Psoas muscle (tissue), 8 donors: ENCODE measurements around the gene THYN1. TPM values are rescaled to one million over a fixed set of nuclear protein-coding genes. Genes with fewer than 3 reads are reported as not detected.
"Not testable (repeated sequence)": the region's sequence is repeated elsewhere in the genome, so short reads cannot be mapped to it uniquely, and the experiment has no call there.

Experiments
- ATAC-seq, 4 donors: fragments of 200-7000 bp; cut with Tn5 transposase; one replicate each; pipeline ENCODE4 v1.9.1; 2020; ENCODE audit warnings: moderate library complexity in 3 of 4, mild to moderate bottlenecking in 2 of 4
- DNase-seq, 2 donors: peaks; one replicate each; pipeline ENCODE4 v3.0.0-alpha.2; 2020
- H3K27ac ChIP-seq: fragments of 200-600 bp; one replicate; pipeline ENCODE4 v1.8.0; 2022
- H3K27me3 ChIP-seq, 3 donors: fragments of 200-600 bp in 1 of 3; one replicate each; pipeline versions ENCODE4 v1.6.1 to v1.8.0; 2013 to 2022; ENCODE audit warnings: low read length in 2 of 3, mild to moderate bottlenecking in 2 of 3, moderate library complexity in 1 of 3; ENCODE audit not compliant: insufficient read depth in 3 of 3
- H3K36me3 ChIP-seq, 2 donors: fragments of 200-600 bp in 1 of 2; one replicate each; pipeline versions ENCODE4 v1.6.1 to v1.8.0; 2013 to 2022; ENCODE audit warnings: low read depth in 1 of 2, mild to moderate bottlenecking in 1 of 2, moderate library complexity in 1 of 2; ENCODE audit not compliant: insufficient read depth in 1 of 2
- H3K4me1 ChIP-seq: fragments of 200-600 bp; one replicate; pipeline ENCODE4 v1.8.0; 2022
- H3K4me3 ChIP-seq: fragments of 200-600 bp; one replicate; pipeline ENCODE4 v1.8.0; 2022; ENCODE audit warnings: mild to moderate bottlenecking
- H3K9me3 ChIP-seq: fragments of 200-600 bp; one replicate; pipeline ENCODE4 v1.8.0; 2022
- WGBS, 3 donors: extraction: QIAGEN DNeasy Blood & Tissue Kit; methylation state at CpG; one replicate each; pipeline versions ENCODE4 v1.1.6 to v1.1.7; 2013; 5-methylcytosine and 5-hydroxymethylcytosine counted together
- intact Hi-C, 2 donors: fragments of 100-400 bp; cut with DNase I; formaldehyde crosslinking; loops; one replicate each; pipeline versions ENCODE4 v1.11.0 to v1.14.2; 2022
- polyA plus RNA-seq, 3 donors: library from polyadenylated mRNA; stranded (reverse); fragments of 200-250 nt; gene quantifications; one replicate each; pipeline ENCODE4 v1.2.3, GENCODE V29; 2013
- total RNA-seq, 4 donors: library from RNA; stranded (reverse); fragmentation: NEBNext Ultra II Directional in 2 of 4; extraction: Animal tissue kit (Norgen Biotek cat#: 25700) in 2 of 4; gene quantifications; one replicate each; pipeline versions ENCODE4 v1.2.1 to v1.2.4, GENCODE V29; 2021 to 2023
- TF ChIP-seq, protein P1 (sequence below): fragments of 200-600 bp; IDR thresholded peaks from one replicate; pipeline ENCODE4 v1.8.0; 2022; ENCODE audit warnings: antibody characterized with exemption
- donor health status: healthy with polysubstance abuse.
- donor health status: DM: no; HTN: no; CAD: no; lungs with moderate emphysema.
- donor health status: Bipolar disorder and iron deficiency.
- donor health status: healthy.
- donor health status: DM: yes; HTN: yes; CAD: no.
- donor health status: DM: no; HTN: no; CAD: no.
- donor health status: DM: no; HTN: no; CAD: no.
- donor health status: DM: yes; HTN: yes; CAD: no.

The THYN1 gene
- total and polyA plus RNA-seq, 7 donors = 14.9 to 33.5 (median 20.4) TPM

DNA sequence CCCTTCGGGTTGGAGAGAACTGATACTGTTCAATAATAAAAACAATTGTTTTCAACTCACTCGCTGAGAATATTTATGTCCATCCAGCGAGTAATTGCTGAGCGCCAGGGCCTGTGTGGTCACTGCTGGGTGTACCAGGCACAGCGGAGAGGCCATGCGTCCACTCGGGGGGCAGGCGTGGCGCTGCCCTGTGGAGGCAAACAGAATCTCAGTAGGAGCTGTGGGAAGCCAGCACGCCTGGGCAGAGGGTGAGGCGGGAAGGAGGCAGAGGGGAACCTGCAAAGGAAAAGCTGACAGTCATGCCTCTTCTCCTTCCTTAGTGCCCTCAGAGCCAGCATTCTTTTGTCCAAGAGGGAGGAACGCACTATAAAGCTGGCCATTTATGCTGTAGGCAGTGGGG is 34.4 kb upstream of the THYN1 start:
- 88 to 93% (median 89%) methylated on average over 12 of the region's 12 CpGs for WGBS, 3 donors
- Histone ChIP-seq H3K9me3 (no peaks in the 10 kb centered on the region), H3K36me3 (no peaks in the 10 kb centered on the region), H3K4me1 (no peaks in the 10 kb centered on the region), H3K4me3 (no peak overlapping the region), H3K27ac (no peak overlapping the region), H3K27me3 (peaks cover 0 to 4% (median 0%) of the 10 kb centered on the region in 3 donors)
- DNase-seq (no peak), ATAC-seq (no peak)
- TF ChIP-seq, protein P1, sequence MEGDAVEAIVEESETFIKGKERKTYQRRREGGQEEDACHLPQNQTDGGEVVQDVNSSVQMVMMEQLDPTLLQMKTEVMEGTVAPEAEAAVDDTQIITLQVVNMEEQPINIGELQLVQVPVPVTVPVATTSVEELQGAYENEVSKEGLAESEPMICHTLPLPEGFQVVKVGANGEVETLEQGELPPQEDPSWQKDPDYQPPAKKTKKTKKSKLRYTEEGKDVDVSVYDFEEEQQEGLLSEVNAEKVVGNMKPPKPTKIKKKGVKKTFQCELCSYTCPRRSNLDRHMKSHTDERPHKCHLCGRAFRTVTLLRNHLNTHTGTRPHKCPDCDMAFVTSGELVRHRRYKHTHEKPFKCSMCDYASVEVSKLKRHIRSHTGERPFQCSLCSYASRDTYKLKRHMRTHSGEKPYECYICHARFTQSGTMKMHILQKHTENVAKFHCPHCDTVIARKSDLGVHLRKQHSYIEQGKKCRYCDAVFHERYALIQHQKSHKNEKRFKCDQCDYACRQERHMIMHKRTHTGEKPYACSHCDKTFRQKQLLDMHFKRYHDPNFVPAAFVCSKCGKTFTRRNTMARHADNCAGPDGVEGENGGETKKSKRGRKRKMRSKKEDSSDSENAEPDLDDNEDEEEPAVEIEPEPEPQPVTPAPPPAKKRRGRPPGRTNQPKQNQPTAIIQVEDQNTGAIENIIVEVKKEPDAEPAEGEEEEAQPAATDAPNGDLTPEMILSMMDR = no peak
- intact Hi-C loops = no loop called here

DNA sequence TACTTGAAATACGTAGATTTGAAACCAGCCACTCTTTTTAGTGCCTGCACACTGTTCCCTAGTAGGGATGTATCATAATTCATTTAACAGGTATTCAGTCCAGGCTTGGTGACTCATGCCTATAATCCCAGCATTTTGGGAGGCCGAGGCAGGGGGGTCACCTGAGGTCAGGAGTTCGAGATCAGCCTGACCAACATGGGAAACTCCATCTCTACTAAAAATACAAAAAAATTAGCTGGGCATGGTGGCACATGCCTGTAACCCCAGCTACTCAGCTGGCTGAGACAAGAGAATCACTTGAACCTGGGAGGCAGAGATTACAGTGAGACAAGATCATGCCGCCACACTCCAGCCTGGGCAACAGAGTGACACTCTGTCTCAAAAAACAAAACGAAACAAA is 31.2 kb upstream of the THYN1 start:
- 83 to 86% (median 85%) methylated on average over 5 of the region's 5 CpGs for WGBS, 3 donors
- H3K27ac ChIP-seq, H3K4me1 ChIP-seq, DNase-seq, intact Hi-C loops, ATAC-seq, H3K9me3 ChIP-seq, H3K27me3 ChIP-seq, H3K4me3 ChIP-seq, H3K36me3 ChIP-seq: not testable (repeated sequence)

DNA sequence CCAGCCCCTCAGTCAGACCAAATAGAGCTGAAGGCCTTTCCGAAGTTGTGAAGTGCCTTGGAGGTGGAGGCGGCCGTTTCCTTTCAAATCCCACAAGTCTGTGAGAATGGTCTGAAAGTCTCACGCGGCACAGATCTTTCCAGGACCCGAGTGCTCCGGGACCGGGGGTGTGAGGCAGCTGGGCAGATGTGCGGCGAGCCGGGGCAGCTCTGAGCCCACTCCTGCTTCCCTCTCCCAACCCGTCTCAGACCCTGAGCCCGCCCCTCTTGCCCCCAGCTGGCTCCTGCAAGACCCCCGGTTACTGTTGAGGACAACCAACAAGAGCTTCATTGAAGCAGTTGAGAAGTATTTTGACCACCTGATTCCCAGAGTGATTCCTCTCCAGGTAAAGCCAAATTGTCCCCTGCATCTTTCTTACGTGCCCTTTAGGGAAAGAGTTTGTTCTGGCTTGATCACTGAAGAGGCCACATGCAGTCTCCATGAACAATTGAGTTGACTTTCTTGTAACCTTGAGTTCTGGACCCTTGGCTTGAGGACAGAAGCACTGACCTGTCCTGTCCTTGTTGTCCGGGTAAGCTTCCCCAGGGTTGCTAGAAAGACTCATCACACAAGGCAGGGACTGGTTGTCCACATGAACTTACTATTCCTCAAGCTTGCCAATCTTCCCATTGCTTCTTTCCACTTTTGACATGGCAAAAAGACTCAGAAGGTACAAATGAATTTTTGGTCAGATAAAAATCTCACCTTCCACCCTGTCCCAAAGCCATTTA is 30.5 kb upstream of the THYN1 start:
- DNase-seq = no peak
- no peak for ATAC-seq
- Histone ChIP-seq H3K4me1 (no peaks in the 10 kb centered on the region), H3K9me3 (no peaks in the 10 kb centered on the region), H3K4me3 (no peak overlapping the region), H3K36me3 (no peaks in the 10 kb centered on the region), H3K27ac (no peak overlapping the region), H3K27me3 (peaks cover under 1 to 13% (median 1%) of the 10 kb centered on the region in 3 donors)
- TF ChIP-seq, protein P1 = no peak
- 62 to 71% (median 70%) methylated on average over 16 of the region's 16 CpGs for WGBS, 3 donors
- intact Hi-C loops = no loop called here

DNA sequence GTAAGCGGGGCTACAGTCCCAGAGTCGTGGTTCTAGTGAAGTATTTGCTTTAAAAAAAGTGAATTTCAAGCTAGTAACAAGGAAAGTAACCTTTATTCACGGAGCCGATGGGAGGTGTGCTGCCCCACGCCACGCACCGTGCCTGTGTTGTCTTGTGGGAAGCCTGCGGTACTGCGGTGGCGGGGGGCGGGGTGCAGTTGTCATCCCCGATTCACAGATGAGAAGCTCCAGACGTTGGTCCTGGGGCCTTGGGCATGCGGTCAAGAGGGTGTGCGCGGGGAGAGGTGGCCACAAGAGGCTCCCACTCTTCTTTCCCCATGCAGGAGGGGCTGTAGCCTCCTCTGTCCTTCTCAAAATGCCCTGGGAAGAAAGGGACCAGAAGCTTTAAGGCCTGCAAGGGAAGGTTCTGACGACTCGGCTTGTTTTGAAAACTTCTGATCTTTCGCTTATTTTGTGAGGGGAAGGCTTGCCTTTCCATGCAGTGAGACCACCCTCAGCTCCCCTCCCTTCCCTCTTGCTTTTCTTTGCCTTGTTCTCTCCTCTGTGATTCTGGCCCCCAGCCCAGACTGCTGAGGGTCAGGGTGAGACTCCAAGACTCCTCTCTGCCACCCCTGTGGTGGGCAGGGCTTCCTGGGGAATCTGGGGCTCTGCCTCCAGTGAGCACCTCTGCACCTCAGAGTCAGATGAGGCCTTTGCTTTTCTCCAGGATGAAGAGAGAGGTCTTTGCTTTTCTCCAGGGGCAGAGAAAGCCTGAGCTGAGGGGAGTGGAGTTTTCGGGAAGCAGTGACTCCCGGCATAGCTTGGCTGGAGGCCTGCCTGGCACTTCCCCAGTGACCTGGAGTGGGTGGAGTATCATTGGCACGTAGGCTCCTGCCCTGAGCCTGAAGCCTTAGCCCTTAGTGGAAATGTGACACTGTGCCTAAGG is 29.2 kb upstream of the THYN1 start:
- no peak overlapping the region for H3K27ac ChIP-seq
- DNase-seq = no peak
- WGBS, 3 donors = 77 to 81% (median 79%) methylated on average over 22 of the region's 22 CpGs
- H3K4me1 ChIP-seq = no peaks in the 10 kb centered on the region
- no peaks in the 10 kb centered on the region for H3K36me3 ChIP-seq
- ATAC-seq = no peak
- H3K4me3 ChIP-seq = no peak overlapping the region
- no peaks in the 10 kb centered on the region for H3K9me3 ChIP-seq
- intact Hi-C loops = no loop called here
- peaks cover 2 to 25% (median 10%) of the 10 kb centered on the region in 3 donors for H3K27me3 ChIP-seq
- TF ChIP-seq, protein P1 = no peak

DNA sequence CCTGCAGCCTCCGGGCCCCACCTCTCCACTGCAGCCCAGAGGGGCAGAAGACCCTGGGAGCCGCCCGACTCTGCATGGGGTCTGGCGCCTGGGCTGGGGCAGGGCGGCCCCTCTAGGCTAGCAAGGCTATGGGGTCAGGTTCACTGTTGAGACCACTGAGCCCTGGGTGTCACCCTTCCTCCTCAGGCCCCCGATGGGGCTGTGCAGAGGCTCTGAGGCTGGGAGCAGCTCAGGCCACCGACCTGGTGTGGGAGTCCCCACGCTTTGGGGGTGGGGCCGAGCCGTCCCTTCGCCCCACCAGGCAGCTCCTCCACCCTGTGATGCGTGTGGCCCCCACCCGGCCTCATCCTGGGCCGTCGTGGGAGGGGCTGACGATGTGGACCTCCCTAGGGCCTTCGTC is 28.5 kb upstream of the THYN1 start:
- peaks cover 2 to 32% (median 17%) of the 10 kb centered on the region in 3 donors for H3K27me3 ChIP-seq
- ATAC-seq, intact Hi-C loops: not testable (repeated sequence)

More for the DNA sequence above, 28.5 kb upstream of the THYN1 start:
- H3K4me1 ChIP-seq, H3K36me3 ChIP-seq, H3K4me3 ChIP-seq, DNase-seq, H3K27ac ChIP-seq, H3K9me3 ChIP-seq: not testable (repeated sequence)
- 73 to 96% (median 84%) methylated on average over 3 to 12 of the region's 17 CpGs for WGBS, 3 donors
